Stimulated activated CD8-positive, alpha-beta memory T cell treated with anti-CD3 and anti-CD28 coated beads, Interleukin-4, amount 100 ng/mL, for 1 hour (primary cell): ENCODE results near the gene CMTM5.

Source experiments
- DNase-seq, 2 donors: peaks; one replicate each; pipeline ENCODE4 v3.0.0-alpha.2; 2020; ENCODE audit warnings: low read depth in 2 of 2, low spot score in 1 of 2

Gene CMTM5

GRCh38 chr14:23376482-23377197 lies at the start of gene CMTM5:
CMTM5 (plus strand) TSS chr14:23377046; CDS start chr14:23377252, 206 bp downstream.
- DNase-seq = no peak

GRCh38 chr14:23327947-23328744 lies 48.7 kb upstream of the CMTM5 start:
- no peak for DNase-seq

- DNase-seq = no peak
Observed at GRCh38 chr14:23335623-23336022, 41.2 kb upstream of the CMTM5 start.

GRCh38 chr14:23339506-23340268 lies 37.2 kb upstream of the CMTM5 start:
- DNase-seq = no peak

GRCh38 chr14:23344481-23344880 lies 32.4 kb upstream of the CMTM5 start:
- no peak for DNase-seq

GRCh38 chr14:23345987-23346692 lies 30.7 kb upstream of the CMTM5 start:
- DNase-seq = no peak

GRCh38 chr14:23346693-23347405 lies 30.0 kb upstream of the CMTM5 start:
- no peak for DNase-seq

GRCh38 chr14:23347406-23348296 lies 29.2 kb upstream of the CMTM5 start:
- no peak for DNase-seq

GRCh38 chr14:23348297-23348655 lies 28.6 kb upstream of the CMTM5 start:
- DNase-seq = no peak

- no peak for DNase-seq
Observed at GRCh38 chr14:23349156-23349845, 27.5 kb upstream of the CMTM5 start.

- DNase-seq = no peak
Observed at GRCh38 chr14:23351681-23352505, 25.0 kb upstream of the CMTM5 start.

- peak; percentile 8 to 13 for DNase-seq
Observed at GRCh38 chr14:23352506-23353432, 24.1 kb upstream of the CMTM5 start, which contains the start of gene SLC22A17. SLC22A17 (minus strand) TSS chr14:23352887.

GRCh38 chr14:23353433-23353780 lies 23.4 kb upstream of the CMTM5 start:
- no peak for DNase-seq

GRCh38 chr14:23354990-23355389 lies 21.9 kb upstream of the CMTM5 start:
- DNase-seq = no peak

- DNase-seq = no peak
Observed at GRCh38 chr14:23355871-23356435, 20.9 kb upstream of the CMTM5 start.

GRCh38 chr14:23356662-23357061 lies 20.2 kb upstream of the CMTM5 start:
- DNase-seq = no peak

- DNase-seq = no peak
Observed at GRCh38 chr14:23357261-23357660, 19.6 kb upstream of the CMTM5 start.
